ENCODE measurements around the gene UBE2C. TPM values are rescaled to one million over a fixed set of nuclear protein-coding genes. Genes with fewer than 3 reads are reported as not detected.
"Not testable (repeated sequence)": the region's sequence is repeated elsewhere in the genome, so short reads cannot be mapped to it uniquely, and the experiment has no call there.

The UBE2C gene
- 33.0 TPM for total RNA-seq (ENCODE audit: unreplicated experiment)
- long read RNA-seq, transcript UBE2C-204 (6 exons, 850 nt) = major isoform, 29 of 31 reads
- long read RNA-seq, partial matches to known transcripts = 1 of 31 reads
- long read RNA-seq, other reads (novel, unspliced or antisense) = 0 of 31 reads

DNA sequence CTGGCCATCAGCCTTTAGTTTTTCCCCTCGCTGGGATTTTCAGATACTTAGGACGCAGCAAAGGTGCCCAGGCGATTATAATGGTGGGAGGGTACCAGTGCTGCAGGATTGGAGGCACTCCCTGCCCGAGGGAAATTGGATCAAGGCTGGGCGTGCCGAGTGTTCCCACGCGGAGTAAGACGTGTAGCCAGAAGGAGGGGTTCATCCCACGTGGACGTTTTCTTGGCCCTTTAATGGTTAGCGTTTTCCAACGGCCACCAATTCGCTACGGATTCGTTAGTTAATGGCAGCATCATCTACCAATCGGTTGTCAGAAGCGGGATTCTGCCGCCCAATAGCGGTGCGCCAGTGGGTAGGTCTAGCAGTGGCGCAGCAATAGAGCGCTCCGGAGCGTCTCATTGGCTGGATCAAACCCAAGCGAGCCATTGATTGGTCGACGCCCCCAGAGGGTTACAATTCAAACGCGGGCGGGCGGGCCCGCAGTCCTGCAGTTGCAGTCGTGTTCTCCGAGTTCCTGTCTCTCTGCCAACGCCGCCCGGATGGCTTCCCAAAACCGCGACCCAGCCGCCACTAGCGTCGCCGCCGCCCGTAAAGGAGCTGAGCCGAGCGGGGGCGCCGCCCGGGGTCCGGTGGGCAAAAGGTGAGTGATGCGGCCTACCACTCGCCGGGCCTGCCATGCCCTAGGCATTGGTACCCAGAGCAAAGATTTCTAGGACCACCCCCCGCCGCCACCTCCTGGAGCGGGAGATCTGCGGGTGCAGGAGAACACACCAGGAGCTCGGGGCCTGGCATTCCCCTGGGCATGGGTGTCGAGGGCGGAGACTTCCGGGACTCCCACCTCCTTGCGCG, at the start of gene UBE2C:
Gene UBE2C, plus strand, starts transcription at position 488 of the 849 bp plus-strand sequence. Its CDS starts 52 bp downstream, at position 540.
- DNase-seq = peak; percentile 95
- H3K27me3 Mint-ChIP-seq (ENCODE audit: unreplicated experiment) = peaks cover 8% of the 10 kb centered on the region
- H3K9me3 Mint-ChIP-seq (ENCODE audit: unreplicated experiment) = peaks cover 7% of the 10 kb centered on the region
- H3K27ac Mint-ChIP-seq (ENCODE audit: unreplicated experiment) = no peak within 1 kb of the TSS
- TF ChIP-seq, protein P1, sequence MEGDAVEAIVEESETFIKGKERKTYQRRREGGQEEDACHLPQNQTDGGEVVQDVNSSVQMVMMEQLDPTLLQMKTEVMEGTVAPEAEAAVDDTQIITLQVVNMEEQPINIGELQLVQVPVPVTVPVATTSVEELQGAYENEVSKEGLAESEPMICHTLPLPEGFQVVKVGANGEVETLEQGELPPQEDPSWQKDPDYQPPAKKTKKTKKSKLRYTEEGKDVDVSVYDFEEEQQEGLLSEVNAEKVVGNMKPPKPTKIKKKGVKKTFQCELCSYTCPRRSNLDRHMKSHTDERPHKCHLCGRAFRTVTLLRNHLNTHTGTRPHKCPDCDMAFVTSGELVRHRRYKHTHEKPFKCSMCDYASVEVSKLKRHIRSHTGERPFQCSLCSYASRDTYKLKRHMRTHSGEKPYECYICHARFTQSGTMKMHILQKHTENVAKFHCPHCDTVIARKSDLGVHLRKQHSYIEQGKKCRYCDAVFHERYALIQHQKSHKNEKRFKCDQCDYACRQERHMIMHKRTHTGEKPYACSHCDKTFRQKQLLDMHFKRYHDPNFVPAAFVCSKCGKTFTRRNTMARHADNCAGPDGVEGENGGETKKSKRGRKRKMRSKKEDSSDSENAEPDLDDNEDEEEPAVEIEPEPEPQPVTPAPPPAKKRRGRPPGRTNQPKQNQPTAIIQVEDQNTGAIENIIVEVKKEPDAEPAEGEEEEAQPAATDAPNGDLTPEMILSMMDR (IDR thresholded peaks at IDR 0.05; ENCODE audit: partially characterized antibody, unreplicated experiment) = no peak
- peaks cover 6% of the 10 kb centered on the region for H3K4me1 Mint-ChIP-seq (ENCODE audit: low read depth, unreplicated experiment)
- H3K36me3 Mint-ChIP-seq (ENCODE audit: unreplicated experiment) = no peaks in the 10 kb centered on the region
- peak within 1 kb of the TSS; percentile 87 for H3K4me3 Mint-ChIP-seq (ENCODE audit: unreplicated experiment)

DNA sequence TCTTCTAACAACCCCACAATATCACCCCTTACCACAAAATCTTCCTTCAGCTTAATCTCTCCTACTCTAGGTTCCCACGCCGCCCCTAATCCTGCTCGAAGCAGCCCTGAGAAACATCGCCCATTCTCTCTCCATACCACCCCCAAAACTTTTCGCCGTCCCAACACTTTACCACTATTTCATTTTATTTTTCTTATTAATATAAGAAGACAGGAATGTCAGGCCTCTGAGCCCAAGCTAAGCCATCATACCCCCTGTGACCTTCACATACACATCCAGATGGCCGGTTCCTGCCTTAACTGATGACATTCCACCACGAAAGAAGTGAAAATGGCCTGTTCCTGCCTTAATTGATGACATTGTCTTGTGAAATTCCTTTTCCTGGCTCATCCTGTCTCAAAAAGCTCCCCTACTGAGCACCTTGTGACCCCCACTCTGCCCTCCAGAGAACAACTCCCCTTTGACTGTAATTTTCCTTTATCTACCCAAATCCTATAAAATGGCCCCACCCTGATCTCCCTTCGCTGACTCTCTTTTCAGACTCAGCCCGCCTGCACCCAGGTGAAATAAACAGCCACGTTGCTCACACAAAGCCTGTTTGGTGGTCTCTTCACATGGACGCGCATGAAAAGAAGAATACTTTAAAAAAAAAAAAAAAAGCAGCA, 47.7 kb upstream of the UBE2C start:
- not testable (repeated sequence) for H3K27me3 Mint-ChIP-seq (ENCODE audit: unreplicated experiment); H3K27ac Mint-ChIP-seq (ENCODE audit: unreplicated experiment); H3K9me3 Mint-ChIP-seq (ENCODE audit: unreplicated experiment); H3K4me1 Mint-ChIP-seq (ENCODE audit: low read depth, unreplicated experiment); H3K36me3 Mint-ChIP-seq (ENCODE audit: unreplicated experiment); H3K4me3 Mint-ChIP-seq (ENCODE audit: unreplicated experiment); DNase-seq

DNA sequence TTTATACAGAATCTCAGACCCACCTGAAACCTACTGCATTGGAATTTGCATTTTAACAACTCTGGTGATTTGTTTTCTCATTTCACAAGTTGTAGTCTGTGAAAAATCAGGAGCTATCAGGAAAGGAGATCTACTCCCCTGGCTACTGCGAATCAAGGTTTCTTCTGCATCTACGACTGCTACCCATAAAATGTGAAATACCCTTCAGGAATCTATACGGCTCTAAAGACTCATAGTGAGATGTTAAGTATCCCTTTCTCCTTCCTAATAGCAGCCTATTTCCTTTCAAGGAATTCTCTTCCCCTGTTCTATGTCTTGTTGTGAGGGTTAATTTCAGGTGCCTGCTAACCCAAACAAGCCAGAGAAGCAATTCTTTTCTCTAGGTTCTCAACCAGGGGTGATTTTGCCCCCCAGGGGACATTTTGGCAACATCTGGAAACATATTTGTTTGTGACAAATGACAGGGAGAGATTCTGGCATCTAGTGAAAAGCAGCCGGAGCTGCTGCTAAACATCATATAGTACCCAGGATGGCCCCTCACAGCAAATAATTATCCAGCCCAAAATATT, 47.1 kb upstream of the UBE2C start:
- no peak overlapping the region for H3K4me3 Mint-ChIP-seq (ENCODE audit: unreplicated experiment)
- H3K36me3 Mint-ChIP-seq (ENCODE audit: unreplicated experiment) = peaks cover 4% of the 10 kb centered on the region

DNA sequence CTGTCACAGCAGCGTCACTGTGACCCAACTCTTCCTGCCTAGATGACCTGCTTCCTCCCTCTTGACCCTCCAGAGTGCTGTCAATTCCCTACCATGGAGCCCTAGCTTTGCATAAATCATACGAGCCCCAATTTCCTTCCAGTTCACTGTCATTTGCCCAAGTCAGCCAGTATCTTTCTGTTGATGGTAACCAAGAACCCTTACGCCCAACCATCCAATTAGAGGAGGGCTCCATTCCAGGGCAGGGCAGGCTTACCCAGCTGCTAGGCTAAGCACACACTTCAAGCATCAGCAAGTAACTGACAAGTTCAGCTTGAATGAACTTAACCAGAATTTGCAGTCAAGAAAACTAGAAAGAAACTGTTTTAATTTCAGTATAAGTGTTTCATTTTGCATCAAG, 46.5 kb upstream of the UBE2C start:
- Mint-ChIP-seq H3K36me3 (ENCODE audit: unreplicated experiment) (no peaks in the 10 kb centered on the region), H3K4me1 (ENCODE audit: low read depth, unreplicated experiment) (no peaks in the 10 kb centered on the region), H3K27me3 (ENCODE audit: unreplicated experiment) (no peaks in the 10 kb centered on the region), H3K9me3 (ENCODE audit: unreplicated experiment) (peaks cover 3% of the 10 kb centered on the region), H3K27ac (ENCODE audit: unreplicated experiment) (no peak overlapping the region), H3K4me3 (ENCODE audit: unreplicated experiment) (no peak overlapping the region)
- DNase-seq = no peak
- TF ChIP-seq, protein P1 (IDR thresholded peaks at IDR 0.05; ENCODE audit: partially characterized antibody, unreplicated experiment) = no peak

More for the DNA sequence above, 47.1 kb upstream of the UBE2C start:
- Mint-ChIP-seq H3K4me1 (ENCODE audit: low read depth, unreplicated experiment) (no peaks in the 10 kb centered on the region), H3K9me3 (ENCODE audit: unreplicated experiment) (peaks cover 4% of the 10 kb centered on the region), H3K27ac (ENCODE audit: unreplicated experiment) (no peak overlapping the region), H3K27me3 (ENCODE audit: unreplicated experiment) (no peaks in the 10 kb centered on the region)
- DNase-seq = no peak
- TF ChIP-seq, protein P1 (IDR thresholded peaks at IDR 0.05; ENCODE audit: partially characterized antibody, unreplicated experiment) = no peak

DNA sequence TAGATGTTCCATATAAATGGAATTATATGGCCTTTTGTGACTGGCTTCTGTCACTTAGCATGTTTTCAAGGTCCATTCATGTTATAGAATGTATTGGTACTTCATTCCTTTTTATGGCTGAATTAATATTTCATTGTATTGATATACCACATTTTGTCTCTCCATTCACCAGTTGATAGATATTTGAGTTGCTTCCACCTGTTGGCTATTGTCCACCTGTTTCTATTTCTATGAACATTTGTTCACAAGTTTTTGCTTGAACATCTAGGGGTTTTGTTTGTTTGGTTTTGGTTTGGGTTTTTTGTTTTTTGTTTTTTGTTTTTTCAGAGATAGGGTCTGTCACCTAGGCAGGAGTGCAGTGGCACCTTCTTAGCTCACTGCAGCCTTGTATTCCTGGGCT, 44.0 kb upstream of the UBE2C start:
- Mint-ChIP-seq H3K4me3 (ENCODE audit: unreplicated experiment) (no peak overlapping the region), H3K4me1 (ENCODE audit: low read depth, unreplicated experiment) (peaks cover 4% of the 10 kb centered on the region), H3K27ac (ENCODE audit: unreplicated experiment) (no peak overlapping the region), H3K27me3 (ENCODE audit: unreplicated experiment) (no peaks in the 10 kb centered on the region), H3K36me3 (ENCODE audit: unreplicated experiment) (no peaks in the 10 kb centered on the region), H3K9me3 (ENCODE audit: unreplicated experiment) (peaks cover 2% of the 10 kb centered on the region)
- DNase-seq = no peak
- TF ChIP-seq, protein P1 (IDR thresholded peaks at IDR 0.05; ENCODE audit: partially characterized antibody, unreplicated experiment) = no peak
